WTC11 (cell line): ENCODE measurements around the gene PPM1E.

ENCODE experiments used
- ETV6 ChIP-seq: sonication (generic); formaldehyde crosslinking; IDR thresholded peaks from 2 replicates; pipeline ENCODE4 v1.8.1; 2022; ENCODE audit warnings: mild to moderate bottlenecking, missing genetic modification reagents
- TF ChIP-seq, protein P1 (sequence below): sonication (generic); formaldehyde crosslinking; IDR thresholded peaks from 2 replicates; pipeline ENCODE4 v1.8.0; 2022; ENCODE audit warnings: mild to moderate bottlenecking, missing genetic modification reagents
- TF ChIP-seq, protein P2 (sequence below): fragments of 200-600 bp; IDR thresholded peaks from 2 replicates; pipeline ENCODE4 v1.8.0; 2022; ENCODE audit warnings: antibody characterized with exemption
- TF ChIP-seq, protein P3 (sequence below): sonication (generic); formaldehyde crosslinking; IDR thresholded peaks from 2 replicates; pipeline ENCODE4 v1.8.1; 2023; ENCODE audit warnings: mild to moderate bottlenecking, missing genetic modification reagents

DNA sequence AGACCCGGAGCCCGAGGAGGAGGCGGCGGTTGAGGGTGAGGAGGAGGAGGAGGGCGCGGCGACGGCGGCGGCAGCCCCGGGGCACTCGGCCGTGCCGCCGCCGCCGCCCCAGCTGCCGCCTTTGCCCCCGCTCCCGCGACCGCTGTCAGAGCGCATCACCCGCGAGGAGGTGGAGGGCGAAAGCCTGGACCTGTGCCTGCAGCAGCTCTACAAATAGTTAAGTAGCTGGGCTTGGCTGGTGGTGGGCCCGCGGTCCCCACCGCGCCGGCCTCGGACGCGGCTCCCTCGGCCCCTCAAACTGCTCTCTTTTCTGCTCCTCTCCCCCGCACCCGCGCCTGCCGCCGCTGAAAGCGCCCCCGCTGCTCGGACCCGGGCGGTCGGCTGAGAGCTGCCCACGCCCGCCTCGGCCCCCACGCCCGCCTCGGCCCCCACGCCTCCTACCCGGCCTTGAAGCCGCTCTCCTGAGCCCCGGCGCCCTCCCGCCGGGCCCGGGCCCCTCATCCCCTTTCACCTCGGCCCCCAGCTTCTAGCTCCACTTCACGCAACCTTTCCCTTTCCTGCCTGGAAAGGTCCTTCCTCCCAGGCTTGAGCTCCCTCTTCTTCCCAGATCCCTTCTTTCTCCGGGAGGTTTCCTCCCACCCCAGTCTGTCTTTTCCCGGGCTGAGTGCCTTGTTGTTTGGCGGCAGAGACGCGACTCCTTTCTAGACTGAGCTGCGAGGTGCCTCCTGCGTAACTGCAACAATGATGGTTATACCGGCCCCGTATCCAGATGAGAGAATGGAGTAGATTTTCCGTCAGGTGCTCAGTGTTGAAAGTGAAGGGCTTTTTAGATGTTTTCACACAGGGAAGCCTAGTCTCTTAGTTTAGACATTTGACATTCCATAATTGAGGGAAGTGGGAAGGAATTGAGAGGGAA, 850 bp downstream of the PPM1E start:
- TF ChIP-seq, protein P1, sequence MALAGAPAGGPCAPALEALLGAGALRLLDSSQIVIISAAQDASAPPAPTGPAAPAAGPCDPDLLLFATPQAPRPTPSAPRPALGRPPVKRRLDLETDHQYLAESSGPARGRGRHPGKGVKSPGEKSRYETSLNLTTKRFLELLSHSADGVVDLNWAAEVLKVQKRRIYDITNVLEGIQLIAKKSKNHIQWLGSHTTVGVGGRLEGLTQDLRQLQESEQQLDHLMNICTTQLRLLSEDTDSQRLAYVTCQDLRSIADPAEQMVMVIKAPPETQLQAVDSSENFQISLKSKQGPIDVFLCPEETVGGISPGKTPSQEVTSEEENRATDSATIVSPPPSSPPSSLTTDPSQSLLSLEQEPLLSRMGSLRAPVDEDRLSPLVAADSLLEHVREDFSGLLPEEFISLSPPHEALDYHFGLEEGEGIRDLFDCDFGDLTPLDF (CRISPR knock-in tag) = no peak
- TF ChIP-seq, protein P2, sequence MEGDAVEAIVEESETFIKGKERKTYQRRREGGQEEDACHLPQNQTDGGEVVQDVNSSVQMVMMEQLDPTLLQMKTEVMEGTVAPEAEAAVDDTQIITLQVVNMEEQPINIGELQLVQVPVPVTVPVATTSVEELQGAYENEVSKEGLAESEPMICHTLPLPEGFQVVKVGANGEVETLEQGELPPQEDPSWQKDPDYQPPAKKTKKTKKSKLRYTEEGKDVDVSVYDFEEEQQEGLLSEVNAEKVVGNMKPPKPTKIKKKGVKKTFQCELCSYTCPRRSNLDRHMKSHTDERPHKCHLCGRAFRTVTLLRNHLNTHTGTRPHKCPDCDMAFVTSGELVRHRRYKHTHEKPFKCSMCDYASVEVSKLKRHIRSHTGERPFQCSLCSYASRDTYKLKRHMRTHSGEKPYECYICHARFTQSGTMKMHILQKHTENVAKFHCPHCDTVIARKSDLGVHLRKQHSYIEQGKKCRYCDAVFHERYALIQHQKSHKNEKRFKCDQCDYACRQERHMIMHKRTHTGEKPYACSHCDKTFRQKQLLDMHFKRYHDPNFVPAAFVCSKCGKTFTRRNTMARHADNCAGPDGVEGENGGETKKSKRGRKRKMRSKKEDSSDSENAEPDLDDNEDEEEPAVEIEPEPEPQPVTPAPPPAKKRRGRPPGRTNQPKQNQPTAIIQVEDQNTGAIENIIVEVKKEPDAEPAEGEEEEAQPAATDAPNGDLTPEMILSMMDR = no peak
- no peak for TF ChIP-seq ETV6 (CRISPR knock-in tag)
- TF ChIP-seq, protein P3, sequence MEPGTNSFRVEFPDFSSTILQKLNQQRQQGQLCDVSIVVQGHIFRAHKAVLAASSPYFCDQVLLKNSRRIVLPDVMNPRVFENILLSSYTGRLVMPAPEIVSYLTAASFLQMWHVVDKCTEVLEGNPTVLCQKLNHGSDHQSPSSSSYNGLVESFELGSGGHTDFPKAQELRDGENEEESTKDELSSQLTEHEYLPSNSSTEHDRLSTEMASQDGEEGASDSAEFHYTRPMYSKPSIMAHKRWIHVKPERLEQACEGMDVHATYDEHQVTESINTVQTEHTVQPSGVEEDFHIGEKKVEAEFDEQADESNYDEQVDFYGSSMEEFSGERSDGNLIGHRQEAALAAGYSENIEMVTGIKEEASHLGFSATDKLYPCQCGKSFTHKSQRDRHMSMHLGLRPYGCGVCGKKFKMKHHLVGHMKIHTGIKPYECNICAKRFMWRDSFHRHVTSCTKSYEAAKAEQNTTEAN (CRISPR knock-in tag) = no peak
